Heart left ventricle (tissue), 16 donors: Measurements from ENCODE around the gene SPP2. TPM values are rescaled to one million over a fixed set of nuclear protein-coding genes. Genes with fewer than 3 reads are reported as not detected.

Experiments
- ATAC-seq, 4 donors: fragments of 200-7000 bp; cut with Tn5 transposase; one replicate each; pipeline ENCODE4 v1.9.1; 2020 to 2022; ENCODE audit warnings: moderate library complexity in 4 of 4, mild to moderate bottlenecking in 3 of 4, moderate number of reproducible peaks in 1 of 4
- DNase-seq, 5 donors: peaks; one replicate each; pipeline ENCODE4 v3.0.0-alpha.2; 2020
- H3K27ac ChIP-seq, 12 donors: fragments of 200-600 bp; sonication (generic) in 4 of 12; one replicate each; pipeline versions ENCODE4 v1.5.0 to v1.8.0; 2016 to 2022; ENCODE audit warnings: mild to moderate bottlenecking in 2 of 12
- H3K27me3 ChIP-seq, 9 donors: fragments of 200-600 bp; sonication (generic) in 2 of 9; one replicate each; pipeline versions ENCODE4 v1.5.1 to v1.8.0; 2016 to 2022; ENCODE audit warnings: mild to moderate bottlenecking in 3 of 9
- H3K36me3 ChIP-seq, 9 donors: fragments of 200-600 bp; sonication (generic) in 2 of 9; one replicate each; pipeline versions ENCODE4 v1.5.0 to v1.8.0; 2018 to 2022; ENCODE audit warnings: mild to moderate bottlenecking in 2 of 9
- H3K4me1 ChIP-seq, 12 donors: fragments of 200-600 bp; sonication (generic) in 4 of 12; one replicate each; pipeline versions ENCODE4 v1.5.0 to v1.8.0; 2016 to 2022; ENCODE audit warnings: mild to moderate bottlenecking in 3 of 12
- H3K4me3 ChIP-seq, 12 donors: fragments of 200-600 bp; sonication (generic) in 4 of 12; one replicate each; pipeline versions ENCODE4 v1.5.0 to v1.8.0; 2017 to 2022; ENCODE audit warnings: mild to moderate bottlenecking in 9 of 12, moderate library complexity in 4 of 12
- H3K9me3 ChIP-seq, 12 donors: fragments of 200-600 bp; sonication (generic) in 4 of 12; one replicate each; pipeline versions ENCODE4 v1.5.0 to v1.8.0; 2016 to 2022; ENCODE audit warnings: mild to moderate bottlenecking in 1 of 12
- POLR2A ChIP-seq, 2 donors: fragments of 450-650 bp; IDR thresholded peaks; one replicate each; pipeline ENCODE4 v1.6.1; 2017; ENCODE audit warnings: antibody characterized with exemption in 2 of 2, mild to moderate bottlenecking in 2 of 2, moderate library complexity in 2 of 2
- WGBS, 4 donors: extraction: QIAGEN DNeasy Blood & Tissue Kit in 2 of 4; methylation state at CpG; one replicate each; pipeline versions ENCODE4 v1.1.5 to v1.1.7; 2013 to 2018; 5-methylcytosine and 5-hydroxymethylcytosine counted together
- intact Hi-C, 10 donors: fragments of 100-400 bp; cut with DNase I; formaldehyde crosslinking; loops; one replicate each; pipeline versions ENCODE4 v1.11.1 to v1.14.2; 2022
- polyA plus RNA-seq, 2 donors: library from polyadenylated mRNA; stranded (reverse); fragments of 200-250 nt; gene quantifications; one replicate each; pipeline ENCODE4 v1.2.3, GENCODE V29; 2013
- total RNA-seq, 9 donors: library from RNA; depleted of rRNA in 2 of 9; stranded (reverse); fragments of >200 nt in 2 of 9; fragmentation: NEBNext Ultra II Directional in 3 of 9; extraction: Animal tissue kit (Norgen Biotek cat#: 25700) in 3 of 9; gene quantifications; one replicate each; pipeline versions ENCODE4 v1.1.0 to v1.2.4, GENCODE V29; 2016 to 2023
- TF ChIP-seq, protein P1 (sequence below), 12 donors: fragments of 200-600 bp; sonication (generic) in 4 of 12; IDR thresholded peaks; one replicate each; pipeline versions ENCODE4 v1.5.0 to v1.8.0; 2018 to 2022; ENCODE audit warnings: antibody characterized with exemption in 12 of 12, mild to moderate bottlenecking in 5 of 12
- donor health status: ischemic (EF 13 %, LVEDD 7.1; RV severe dilation, severe dysfunction).
- donor health status: healthy with polysubstance abuse.
- donor health status: DM: no; HTN: yes; CAD: no.
- donor health status: DM: no; HTN: no; CAD: no.
- donor health status: ischemic (EF 25% LVEDD 6.9; RV normal size, moderate dysfunction).
- donor health status: ischemic (EF 25% LVEDD 5.7; RV mildly dilated, moderate dysfunction).
- donor health status: healthy.
- donor health status: DM: yes; HTN: yes; CAD: no.
- donor health status: ischemic (EF 35%, LVEDD 5.7; RV mildly dilated, moderate dysfunction).
- donor health status: nonischemic (EF 11% LVEDD 7.7; RV severe dilation, severe dysfunction).
- donor health status: DM: yes; HTN: yes; CAD: no.
- donor health status: PGD.
- donor health status: ischemic (EF 29% LVEDD 5.4; RV normal size, mild dysfunction).
- donor health status: nonischemic (EF 23%, LVEDD 6.1; RV moderate dilation, normal function).

The SPP2 gene
- total and polyA plus RNA-seq, 11 donors = not detected

DNA sequence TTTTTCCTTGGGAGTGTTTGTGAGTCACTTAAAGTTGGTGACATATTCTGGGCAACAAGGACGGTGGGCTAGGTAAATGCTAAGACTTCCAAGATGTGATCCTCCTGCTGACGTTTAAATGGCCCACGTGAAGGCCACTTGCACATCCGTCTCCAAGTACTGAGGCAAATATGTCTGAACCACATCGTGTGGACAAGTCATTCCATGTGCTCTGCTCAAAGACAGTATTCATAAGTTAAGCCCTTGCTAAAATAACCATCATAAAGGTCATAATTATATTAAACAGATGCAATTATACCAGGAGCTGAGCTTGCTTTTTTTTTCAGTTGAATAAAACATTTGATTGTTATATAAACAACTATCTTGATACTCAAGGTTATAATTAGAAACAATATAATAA lies 44.8 kb downstream of the SPP2 start:
- 74 to 86% (median 78%) methylated on average over 5 of the region's 5 CpGs for WGBS, 4 donors
- no peak for TF ChIP-seq POLR2A (IDR thresholded peaks at IDR 0.05)
- Histone ChIP-seq H3K27me3 (peaks cover 0 to 23% (median 0%) of the 10 kb centered on the region in 9 donors), H3K4me3 (no peak overlapping the region), H3K36me3 (no peaks in the 10 kb centered on the region), H3K27ac (no peak overlapping the region), H3K4me1 (peaks cover 0 to 8% (median 0%) of the 10 kb centered on the region in 12 donors), H3K9me3 (no peaks in the 10 kb centered on the region)
- DNase-seq (no peak), ATAC-seq (no peak)
- intact Hi-C loops = no loop called here

DNA sequence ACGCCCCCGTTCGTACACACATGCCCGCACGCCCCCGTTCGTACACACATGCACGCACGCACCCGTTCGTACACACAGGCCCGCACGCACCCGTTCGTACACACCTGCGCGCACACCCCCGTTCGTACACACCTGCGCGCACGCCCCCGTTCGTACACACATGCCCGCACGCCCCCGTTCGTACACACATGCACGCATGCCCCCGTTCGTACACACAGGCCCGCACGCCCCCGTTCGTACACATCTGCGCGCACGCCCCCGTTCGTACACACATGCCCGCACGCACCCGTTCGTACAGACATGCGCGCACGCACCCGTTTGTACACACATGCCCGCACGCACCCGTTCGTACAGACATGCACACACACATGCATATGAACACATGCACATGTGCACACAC lies 45.7 kb downstream of the SPP2 start:
- intact Hi-C loops = no loop called here
- ATAC-seq = no peak
- H3K4me3 ChIP-seq = no peak overlapping the region
- TF ChIP-seq, protein P1, sequence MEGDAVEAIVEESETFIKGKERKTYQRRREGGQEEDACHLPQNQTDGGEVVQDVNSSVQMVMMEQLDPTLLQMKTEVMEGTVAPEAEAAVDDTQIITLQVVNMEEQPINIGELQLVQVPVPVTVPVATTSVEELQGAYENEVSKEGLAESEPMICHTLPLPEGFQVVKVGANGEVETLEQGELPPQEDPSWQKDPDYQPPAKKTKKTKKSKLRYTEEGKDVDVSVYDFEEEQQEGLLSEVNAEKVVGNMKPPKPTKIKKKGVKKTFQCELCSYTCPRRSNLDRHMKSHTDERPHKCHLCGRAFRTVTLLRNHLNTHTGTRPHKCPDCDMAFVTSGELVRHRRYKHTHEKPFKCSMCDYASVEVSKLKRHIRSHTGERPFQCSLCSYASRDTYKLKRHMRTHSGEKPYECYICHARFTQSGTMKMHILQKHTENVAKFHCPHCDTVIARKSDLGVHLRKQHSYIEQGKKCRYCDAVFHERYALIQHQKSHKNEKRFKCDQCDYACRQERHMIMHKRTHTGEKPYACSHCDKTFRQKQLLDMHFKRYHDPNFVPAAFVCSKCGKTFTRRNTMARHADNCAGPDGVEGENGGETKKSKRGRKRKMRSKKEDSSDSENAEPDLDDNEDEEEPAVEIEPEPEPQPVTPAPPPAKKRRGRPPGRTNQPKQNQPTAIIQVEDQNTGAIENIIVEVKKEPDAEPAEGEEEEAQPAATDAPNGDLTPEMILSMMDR (IDR thresholded peaks at IDR 0.05) = no peak
- no peak for TF ChIP-seq POLR2A (IDR thresholded peaks at IDR 0.05)
- H3K4me1 ChIP-seq = peaks cover 0 to 8% (median 0%) of the 10 kb centered on the region in 12 donors
- DNase-seq = no peak
- H3K27ac ChIP-seq = no peak overlapping the region
- no peaks in the 10 kb centered on the region for H3K36me3 ChIP-seq
- WGBS, 4 donors = 95 to 97% (median 96%) methylated on average over 52 of the region's 52 CpGs
- peaks cover 0 to 16% (median 0%) of the 10 kb centered on the region in 9 donors for H3K27me3 ChIP-seq
- H3K9me3 ChIP-seq = no peaks in the 10 kb centered on the region

DNA sequence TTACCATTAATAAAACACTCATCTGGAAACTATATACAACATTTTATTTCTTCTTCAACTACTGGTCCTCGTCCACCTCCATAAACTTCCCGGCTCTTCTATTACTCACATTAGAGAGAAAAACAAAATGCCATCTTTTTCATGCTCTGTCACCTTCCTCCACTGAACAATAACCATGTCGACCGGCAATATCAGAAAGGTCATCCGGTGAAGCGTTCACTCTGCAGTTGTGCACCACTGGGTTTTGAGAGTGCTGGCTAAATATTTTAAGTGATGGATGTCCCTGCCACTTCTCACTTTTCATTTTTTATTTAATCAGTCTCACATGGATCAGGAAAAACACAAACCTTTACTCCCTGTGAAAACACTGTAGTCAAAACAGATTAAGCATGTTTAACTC lies 48.2 kb downstream of the SPP2 start:
- Histone ChIP-seq H3K36me3 (no peaks in the 10 kb centered on the region), H3K27me3 (peaks cover 0 to 8% (median 0%) of the 10 kb centered on the region in 9 donors), H3K4me1 (no peaks in the 10 kb centered on the region), H3K4me3 (no peak overlapping the region), H3K27ac (no peak overlapping the region), H3K9me3 (no peaks in the 10 kb centered on the region)
- 81 to 85% (median 83%) methylated on average over 6 of the region's 6 CpGs for WGBS, 4 donors
- no peak for TF ChIP-seq POLR2A (IDR thresholded peaks at IDR 0.05)
- TF ChIP-seq, protein P1 (IDR thresholded peaks at IDR 0.05) = no peak
- intact Hi-C loops = no loop called here
- ATAC-seq (no peak), DNase-seq (no peak)

DNA sequence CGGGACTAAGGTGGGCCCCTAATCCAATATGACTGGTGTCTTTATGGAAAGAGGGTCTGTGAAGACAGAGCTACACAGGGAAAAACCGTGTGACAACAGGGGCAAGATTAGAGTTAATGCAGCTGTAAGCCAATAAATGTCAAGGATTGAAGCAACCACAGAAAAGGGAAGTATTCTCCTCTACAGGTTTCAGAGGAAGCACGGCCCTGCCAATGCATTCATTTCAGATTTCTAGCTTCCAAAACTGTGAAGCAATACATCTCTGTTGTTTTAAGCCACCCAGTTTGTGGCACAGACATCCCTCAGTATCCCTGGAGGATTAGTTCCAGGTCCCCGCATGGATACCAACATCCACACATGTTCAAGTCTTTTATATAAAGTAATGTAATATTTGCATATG lies 48.8 kb downstream of the SPP2 start:
- no peak overlapping the region for H3K4me3 ChIP-seq
- intact Hi-C loops = no loop called here
- TF ChIP-seq, protein P1 (IDR thresholded peaks at IDR 0.05) = no peak
- TF ChIP-seq POLR2A (IDR thresholded peaks at IDR 0.05) = no peak
- 34 to 61% (median 48%) methylated on average over 4 of the region's 4 CpGs for WGBS, 4 donors
- no peaks in the 10 kb centered on the region for H3K36me3 ChIP-seq
- no peaks in the 10 kb centered on the region for H3K9me3 ChIP-seq
- no peaks in the 10 kb centered on the region for H3K4me1 ChIP-seq
- no peak overlapping the region for H3K27ac ChIP-seq
- H3K27me3 ChIP-seq = peaks cover 0 to 9% (median 0%) of the 10 kb centered on the region in 9 donors
- ATAC-seq = no peak
- DNase-seq = no peak

DNA sequence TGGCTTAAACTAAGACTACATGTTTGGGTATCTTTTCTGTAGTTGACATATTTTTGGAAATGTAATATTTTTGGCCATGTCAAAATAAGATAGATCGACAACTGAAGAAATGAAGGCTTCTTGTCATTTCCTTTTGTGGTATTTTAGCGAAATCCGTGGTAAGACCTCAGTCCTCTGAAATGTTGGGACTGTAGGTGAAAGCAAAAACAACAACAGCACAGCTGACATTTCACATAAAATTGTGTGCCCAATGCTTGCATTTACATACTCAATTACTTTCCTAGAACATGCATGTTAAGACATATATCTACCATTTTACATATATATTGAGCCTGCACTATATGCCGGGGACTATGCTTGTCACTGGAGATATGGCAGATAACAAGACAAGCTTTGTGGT lies 50.2 kb downstream of the SPP2 start:
- intact Hi-C loops = no loop called here
- Histone ChIP-seq H3K27me3 (peaks cover 0 to 9% (median 0%) of the 10 kb centered on the region in 9 donors), H3K4me3 (no peak overlapping the region), H3K36me3 (no peaks in the 10 kb centered on the region), H3K27ac (no peak overlapping the region), H3K9me3 (no peaks in the 10 kb centered on the region), H3K4me1 (no peaks in the 10 kb centered on the region)
- ATAC-seq = no peak
- no peak for DNase-seq
- WGBS, 4 donors = 74 to 81% (median 79%) methylated on average over 4 of the region's 4 CpGs
- no peak for TF ChIP-seq POLR2A (IDR thresholded peaks at IDR 0.05)
- TF ChIP-seq, protein P1 (IDR thresholded peaks at IDR 0.05) = no peak
